DMS79 treated with DMSO at 0.1 percent for 48 hours (cell line): ENCODE measurements around the gene P2RX4.
"Not testable (repeated sequence)": the region's sequence is repeated elsewhere in the genome, so short reads cannot be mapped to it uniquely, and the experiment has no call there.

ENCODE experiments used
- DNase-seq: peaks from one replicate; lab custom pipeline; 2025; lab: John Stamatoyannopoulos, UW

Gene P2RX4

DNA sequence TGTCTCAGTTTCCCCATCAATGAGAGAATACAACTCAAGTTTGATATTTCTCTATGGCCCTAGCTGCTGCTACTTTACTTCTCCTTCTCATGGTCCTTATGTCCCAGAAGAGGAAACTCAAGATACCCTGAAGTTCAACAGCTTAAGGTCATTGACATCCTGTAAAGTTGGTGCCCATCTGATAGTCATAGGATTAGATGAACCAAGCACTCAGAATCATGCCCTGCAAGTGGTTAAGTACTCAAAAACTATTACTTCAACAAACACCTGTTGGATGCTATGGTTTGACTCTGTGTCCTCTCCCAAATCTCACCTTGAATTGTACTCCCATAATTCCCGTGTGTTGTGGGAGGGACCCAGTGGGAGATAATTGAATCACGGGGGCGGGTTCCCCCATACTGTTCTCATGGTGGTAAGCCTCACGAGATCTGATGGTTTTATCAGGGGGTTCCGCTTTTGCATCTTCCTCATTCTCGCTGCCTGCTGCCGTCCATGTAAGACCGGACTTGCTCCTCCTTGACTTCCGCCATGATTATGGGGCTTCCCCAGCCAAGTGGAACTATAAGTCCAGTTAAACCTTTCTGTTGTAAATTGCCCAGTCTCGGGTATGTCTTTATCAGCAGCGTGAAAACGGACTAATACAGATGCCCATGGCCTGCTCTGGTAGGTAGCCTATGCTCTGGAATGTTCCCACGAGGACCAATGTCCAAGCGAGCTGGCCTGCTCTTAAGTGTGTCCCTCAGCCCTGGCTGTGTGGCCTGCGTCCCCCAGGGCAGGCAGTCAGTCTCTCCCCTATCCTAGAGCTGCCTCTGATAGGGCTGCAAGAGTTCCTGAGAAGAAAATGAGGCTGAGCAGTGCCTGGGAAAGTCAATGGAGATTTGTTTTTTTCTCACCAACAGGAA is 68.5 kb downstream of the P2RX4 start:
- no peak for DNase-seq

DNA sequence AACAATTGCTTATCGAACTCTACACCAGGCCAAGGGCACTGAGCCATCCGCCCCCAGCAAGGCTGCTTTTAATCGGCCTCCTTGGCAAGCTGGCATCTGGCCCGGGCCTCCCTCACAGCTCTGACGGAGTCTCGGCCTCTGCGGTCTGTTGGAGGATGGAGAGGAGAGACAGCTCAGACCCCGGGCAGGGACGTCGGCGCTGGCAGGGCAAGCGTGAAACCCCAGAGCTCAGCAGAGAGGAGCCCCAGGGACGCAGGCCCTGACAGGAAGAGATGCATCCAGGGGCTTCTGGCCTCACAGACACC is 69.1 kb downstream of the P2RX4 start:
- DNase-seq, result no peak

DNA sequence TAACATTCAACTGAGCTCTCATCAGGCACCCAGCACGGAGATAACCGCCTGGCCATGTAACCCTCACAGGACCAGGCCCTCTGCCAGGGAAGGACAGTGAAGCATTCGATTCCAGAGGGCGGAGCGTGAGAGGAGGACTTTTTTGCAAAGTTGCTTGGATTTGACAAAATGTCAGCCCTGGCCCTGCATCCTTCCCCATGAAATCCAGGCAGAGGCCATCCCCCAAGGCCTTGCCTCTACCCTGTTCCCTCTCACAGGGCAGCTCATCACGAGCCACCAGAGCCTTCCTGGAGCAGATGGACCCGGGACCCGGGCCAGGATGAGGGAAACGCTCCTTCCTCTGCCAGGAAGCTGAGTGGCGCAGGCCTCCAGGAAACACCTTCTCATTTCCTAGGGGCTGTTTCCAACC is 69.6 kb downstream of the P2RX4 start:
- DNase-seq, result no peak

GRCh38 chr12:121280531-121280930 is 70.6 kb downstream of the P2RX4 start:
- not testable (repeated sequence) for DNase-seq

DNA sequence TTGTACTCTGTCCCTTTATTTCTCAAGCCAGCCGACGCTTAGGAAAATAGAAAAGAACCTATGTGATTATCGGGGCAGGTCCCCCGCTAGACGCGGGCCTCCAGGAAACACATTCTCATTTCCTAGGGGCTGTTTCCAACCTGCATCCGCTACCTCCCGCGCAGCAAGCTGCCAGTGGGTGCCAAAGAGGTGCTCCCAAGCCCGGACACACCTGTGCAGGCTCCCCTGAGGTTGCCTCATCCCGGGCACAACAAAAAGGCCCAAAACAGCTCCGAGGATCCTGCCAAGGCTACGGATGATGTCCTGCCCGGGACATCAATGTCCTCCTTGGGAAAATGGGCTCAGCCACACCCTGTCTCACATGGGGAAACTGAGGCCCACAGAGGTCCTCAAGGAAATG is 71.2 kb downstream of the P2RX4 start:
- not testable (repeated sequence) for DNase-seq

DNA sequence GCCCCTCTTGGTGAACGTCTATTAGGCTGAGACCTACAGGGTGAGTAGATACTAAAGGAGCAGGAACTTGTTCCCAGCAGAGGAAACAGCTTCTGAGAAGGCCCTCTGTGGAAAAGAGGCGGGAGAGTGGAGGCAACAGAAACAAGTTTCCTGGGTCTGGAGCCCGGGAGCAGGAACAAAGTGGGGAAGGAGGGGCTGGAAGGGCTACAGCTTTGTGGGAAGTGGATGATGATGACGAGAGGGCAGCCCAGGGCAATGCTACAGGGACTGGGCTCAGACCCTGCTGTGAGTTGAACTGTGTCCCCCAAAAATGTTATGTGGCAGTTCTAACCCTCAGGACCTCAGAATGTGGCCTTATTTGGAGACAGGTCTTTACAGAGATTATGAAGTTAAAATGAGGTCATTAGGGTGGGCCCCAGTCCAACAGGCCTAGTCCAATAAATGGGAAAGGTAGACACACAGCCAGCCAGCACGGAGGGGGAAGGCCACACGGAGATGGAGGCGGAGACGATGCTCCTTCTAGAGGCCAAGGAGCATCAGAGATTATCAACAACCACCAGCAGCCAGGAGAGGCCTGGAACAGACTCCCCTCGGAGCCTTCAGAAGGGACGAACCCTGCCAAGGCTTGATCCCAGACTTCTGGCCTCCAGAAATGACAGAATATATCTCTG is 72.3 kb downstream of the P2RX4 start:
- no peak for DNase-seq

- not testable (repeated sequence) for DNase-seq
These were observed 73.0 kb downstream of the P2RX4 start for GRCh38 chr12:121282910-121283309.

GRCh38 chr12:121283388-121283787 is 73.5 kb downstream of the P2RX4 start:
- DNase-seq, result no peak
